ENCODE measurements around the gene AWAT2. TPM values are rescaled to one million over a fixed set of nuclear protein-coding genes. Genes with fewer than 3 reads are reported as not detected.

The AWAT2 gene
- total RNA-seq, 2 experiments from 2014 or later: not detected

- no peaks in the 10 kb centered on the region for H3K9me3 Mint-ChIP-seq
- H3K27me3 ChIP-seq (ENCODE audit: control insufficient read depth in 1 of 2, insufficient read depth in 2 of 2, low read length in 2 of 2): no peaks in the 10 kb centered on the region
- CTCF ChIA-PET: no interaction called here
- no peaks in the 10 kb centered on the region for H3K9me3 ChIP-seq (ENCODE audit: control insufficient read depth in 1 of 2, insufficient read depth in 1 of 2, low read length in 2 of 2)
- no peaks in the 10 kb centered on the region for H3K36me3 Mint-ChIP-seq (ENCODE audit: low read depth)
- H3K4me3 Mint-ChIP-seq: no peak overlapping the region
- no peak for ATAC-seq (ENCODE audit: poor library complexity)
- no peak overlapping the region for H3K4me3 ChIP-seq (ENCODE audit: low read length)
- no peaks in the 10 kb centered on the region for H3K36me3 ChIP-seq (ENCODE audit: insufficient read depth, low read length)
- no peak for TF ChIP-seq CTCF (IDR thresholded peaks at IDR 0.05)
- no peaks in the 10 kb centered on the region for H3K27me3 Mint-ChIP-seq
- POLR2A ChIA-PET: no interaction called here
- intact Hi-C loops (cut with DNase I, micrococcal nuclease): no loop called here
- no peaks in the 10 kb centered on the region for H3K4me1 ChIP-seq (ENCODE audit: insufficient read depth, low read length)
- H3K27ac ChIP-seq (ENCODE audit: low read depth in 1 of 2, low read length in 2 of 2): no peak overlapping the region
- no peak overlapping the region for H3K27ac Mint-ChIP-seq
- DNase-seq: no peak
- no peaks in the 10 kb centered on the region for H3K4me1 Mint-ChIP-seq (ENCODE audit: low read depth)
These were observed 6.1 kb downstream of the AWAT2 start for GRCh38 chrX:70043685-70044084.

GRCh38 chrX:70042399-70043371, 7.1 kb downstream of the AWAT2 start:
- H3K27ac ChIP-seq (ENCODE audit: low read depth in 1 of 2, low read length in 2 of 2): no peak overlapping the region
- no peaks in the 10 kb centered on the region for H3K36me3 ChIP-seq (ENCODE audit: insufficient read depth, low read length)
- DNase-seq: no peak
- no peak for ATAC-seq (ENCODE audit: poor library complexity)
- CTCF ChIA-PET: no interaction called here
- no peaks in the 10 kb centered on the region for H3K27me3 Mint-ChIP-seq
- H3K27me3 ChIP-seq (ENCODE audit: control insufficient read depth in 1 of 2, insufficient read depth in 2 of 2, low read length in 2 of 2): no peaks in the 10 kb centered on the region
- no peak overlapping the region for H3K27ac Mint-ChIP-seq
- no peaks in the 10 kb centered on the region for H3K36me3 Mint-ChIP-seq (ENCODE audit: low read depth)
- intact Hi-C loops (cut with DNase I, micrococcal nuclease): no loop called here
- POLR2A ChIA-PET: no interaction called here
- H3K9me3 ChIP-seq (ENCODE audit: control insufficient read depth in 1 of 2, insufficient read depth in 1 of 2, low read length in 2 of 2): no peaks in the 10 kb centered on the region
- H3K4me3 Mint-ChIP-seq: no peak overlapping the region
- H3K4me1 ChIP-seq (ENCODE audit: insufficient read depth, low read length): no peaks in the 10 kb centered on the region
- no peaks in the 10 kb centered on the region for H3K4me1 Mint-ChIP-seq (ENCODE audit: low read depth)
- H3K4me3 ChIP-seq (ENCODE audit: low read length): no peak overlapping the region
- H3K9me3 Mint-ChIP-seq: no peaks in the 10 kb centered on the region
- no peak for TF ChIP-seq CTCF (IDR thresholded peaks at IDR 0.05)

- TF ChIP-seq CTCF (IDR thresholded peaks at IDR 0.05): no peak
- no peaks in the 10 kb centered on the region for H3K4me1 Mint-ChIP-seq (ENCODE audit: low read depth)
- H3K4me3 ChIP-seq (ENCODE audit: low read length): no peak overlapping the region
- intact Hi-C loops (cut with DNase I, micrococcal nuclease): no loop called here
- H3K36me3 ChIP-seq (ENCODE audit: insufficient read depth, low read length): no peaks in the 10 kb centered on the region
- DNase-seq (no peak), ATAC-seq (ENCODE audit: poor library complexity) (no peak)
- H3K9me3 Mint-ChIP-seq: no peaks in the 10 kb centered on the region
- no peaks in the 10 kb centered on the region for H3K27me3 ChIP-seq (ENCODE audit: control insufficient read depth in 1 of 2, insufficient read depth in 2 of 2, low read length in 2 of 2)
- no peak overlapping the region for H3K4me3 Mint-ChIP-seq
- POLR2A ChIA-PET: no interaction called here
- CTCF ChIA-PET: no interaction called here
- no peaks in the 10 kb centered on the region for H3K36me3 Mint-ChIP-seq (ENCODE audit: low read depth)
- no peak overlapping the region for H3K27ac ChIP-seq (ENCODE audit: low read depth in 1 of 2, low read length in 2 of 2)
- no peaks in the 10 kb centered on the region for H3K27me3 Mint-ChIP-seq
- H3K4me1 ChIP-seq (ENCODE audit: insufficient read depth, low read length): no peaks in the 10 kb centered on the region
- H3K27ac Mint-ChIP-seq: no peak overlapping the region
- H3K9me3 ChIP-seq (ENCODE audit: control insufficient read depth in 1 of 2, insufficient read depth in 1 of 2, low read length in 2 of 2): no peaks in the 10 kb centered on the region
These were observed 7.7 kb downstream of the AWAT2 start for GRCh38 chrX:70041993-70042392.
